Muscle layer of colon (tissue), 2 donors: ENCODE data around the gene ATG10.
"Not testable (repeated sequence)": the region's sequence is repeated elsewhere in the genome, so short reads cannot be mapped to it uniquely, and the experiment has no call there.

Source experiments
- H3K27ac ChIP-seq: one replicate; pipeline ENCODE4 v1.7.0; 2013; ENCODE audit warnings: low read depth, mild to moderate bottlenecking, low read length, moderate library complexity
- H3K27me3 ChIP-seq, 2 donors: one replicate each; pipeline ENCODE4 v1.7.0; 2013; ENCODE audit warnings: low read length in 2 of 2, mild to moderate bottlenecking in 2 of 2; ENCODE audit not compliant: insufficient read depth in 2 of 2, control insufficient read depth in 1 of 2
- H3K36me3 ChIP-seq: one replicate; pipeline ENCODE4 v1.7.0; 2013; ENCODE audit warnings: mild to moderate bottlenecking, low read length; ENCODE audit not compliant: insufficient read depth
- H3K4me1 ChIP-seq: one replicate; pipeline ENCODE4 v1.7.0; 2013; ENCODE audit warnings: mild to moderate bottlenecking, low read length; ENCODE audit not compliant: insufficient read depth
- H3K4me3 ChIP-seq, 2 donors: one replicate each; pipeline ENCODE4 v1.7.0; 2013; ENCODE audit warnings: low read length in 2 of 2, low read depth in 1 of 2, mild to moderate bottlenecking in 1 of 2, moderate library complexity in 1 of 2
- H3K9ac ChIP-seq: one replicate; pipeline ENCODE4 v1.7.0; 2013; ENCODE audit warnings: low read length
- H3K9me3 ChIP-seq: one replicate; pipeline ENCODE4 v1.7.0; 2013; ENCODE audit warnings: mild to moderate bottlenecking, low read length
- donor health status: abdominal sarcoma.
- donor health status: Adenocarcinoma of cecum.

The ATG10 gene

DNA sequence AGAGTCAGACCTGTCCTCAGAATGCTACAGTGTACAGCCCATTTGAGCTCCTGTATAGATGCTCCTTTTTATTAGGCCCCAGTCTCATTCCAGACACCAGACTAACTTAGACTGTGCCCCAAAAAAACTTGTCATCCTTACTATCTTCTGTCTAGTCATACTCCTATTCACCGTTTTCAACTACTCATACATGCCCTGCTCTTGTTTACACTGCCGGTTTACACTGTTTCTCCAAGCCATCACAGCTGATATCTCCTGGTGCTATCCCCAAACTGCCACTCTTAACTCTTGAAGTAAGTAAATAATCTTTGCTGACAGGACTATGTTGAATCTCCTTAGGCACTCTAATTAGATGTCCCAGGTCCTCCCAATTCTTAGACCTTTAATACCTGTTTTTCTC lies 13.7 kb upstream of the ATG10 start:
- H3K4me3 ChIP-seq, H3K9me3 ChIP-seq, H3K4me1 ChIP-seq, H3K36me3 ChIP-seq, H3K27ac ChIP-seq, H3K9ac ChIP-seq, H3K27me3 ChIP-seq: not testable (repeated sequence)

DNA sequence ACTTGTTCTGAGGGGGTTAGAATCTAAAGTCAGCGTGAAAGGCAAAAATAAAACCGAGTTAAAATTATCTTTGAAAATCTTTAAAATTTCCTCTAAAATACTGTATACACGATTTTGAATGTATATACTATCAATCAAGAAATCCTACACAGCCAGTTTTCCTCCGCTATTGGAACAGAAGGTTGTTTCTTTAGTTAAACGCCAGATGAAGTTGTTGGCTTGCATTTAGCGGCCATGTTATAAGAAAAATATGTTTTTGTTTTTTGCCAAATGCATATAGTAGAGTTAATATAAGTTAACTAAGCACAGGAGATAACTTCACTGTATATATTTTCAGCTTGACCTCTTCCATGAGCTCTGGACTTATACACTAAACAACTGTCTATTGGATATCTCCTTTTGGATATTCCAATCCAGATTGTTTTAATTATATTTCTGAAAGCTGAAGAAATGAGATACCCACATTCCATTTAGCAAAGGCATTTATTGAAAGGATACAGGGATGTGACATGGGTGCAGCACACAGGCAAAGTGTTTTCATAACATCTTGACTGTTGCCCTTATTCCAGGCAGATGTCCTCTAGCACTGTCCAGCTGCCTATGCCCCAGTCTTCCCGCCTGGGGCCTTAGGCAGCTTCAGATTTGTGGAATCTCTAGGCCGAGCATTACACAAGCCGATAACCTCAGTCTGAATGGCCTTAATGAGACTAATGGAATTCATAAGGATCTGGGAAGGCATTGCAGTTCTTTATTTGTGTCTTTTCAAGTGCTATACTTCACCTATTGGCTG lies 10.0 kb upstream of the ATG10 start:
- Histone ChIP-seq H3K4me1 (no peaks in the 10 kb centered on the region), H3K27me3 (no peaks in the 10 kb centered on the region), H3K36me3 (no peaks in the 10 kb centered on the region), H3K9me3 (no peaks in the 10 kb centered on the region), H3K27ac (no peak overlapping the region), H3K9ac (no peak overlapping the region), H3K4me3 (no peak overlapping the region)

DNA sequence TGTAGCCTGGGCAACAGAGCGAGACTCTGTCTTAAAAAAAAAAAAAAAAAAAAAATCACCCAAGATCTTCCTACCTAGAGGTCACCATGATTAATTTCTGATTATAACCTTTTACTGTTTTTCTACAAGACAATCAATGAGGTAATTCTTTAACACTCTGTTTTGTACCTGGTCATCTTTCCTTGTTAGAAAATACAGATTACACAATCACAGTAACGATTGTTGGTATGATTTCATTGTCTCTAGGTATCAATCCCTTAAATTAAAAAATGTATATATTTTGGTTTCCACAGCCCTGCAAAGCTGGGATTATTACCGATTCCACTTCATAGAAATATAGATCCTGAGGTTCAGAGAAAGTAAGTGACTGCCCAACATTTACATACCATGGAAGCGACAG lies 8.3 kb upstream of the ATG10 start:
- H3K9ac ChIP-seq = no peak overlapping the region
- no peak overlapping the region for H3K4me3 ChIP-seq
- H3K9me3 ChIP-seq = no peaks in the 10 kb centered on the region
- no peaks in the 10 kb centered on the region for H3K27me3 ChIP-seq
- H3K36me3 ChIP-seq = no peaks in the 10 kb centered on the region
- no peak overlapping the region for H3K27ac ChIP-seq
- H3K4me1 ChIP-seq = no peaks in the 10 kb centered on the region

DNA sequence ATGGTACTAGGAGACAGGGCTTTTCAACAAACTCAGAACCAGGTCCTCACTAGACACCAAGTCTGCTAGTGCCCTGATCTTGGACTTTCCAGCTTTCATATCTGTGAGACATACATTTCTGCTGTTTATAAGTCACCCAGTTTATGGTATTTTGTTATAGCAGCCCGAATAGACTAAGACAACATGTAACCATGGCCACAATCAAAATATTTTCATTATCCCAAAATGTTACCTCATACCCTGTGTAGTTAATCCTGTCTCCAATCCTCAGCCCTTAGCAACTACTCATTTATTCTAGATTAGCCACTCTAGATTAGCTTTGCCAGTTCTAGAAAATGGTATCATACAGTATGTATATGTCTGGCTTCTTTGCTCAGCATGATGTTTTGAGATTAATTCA lies 6.3 kb upstream of the ATG10 start:
- H3K4me3 ChIP-seq = no peak overlapping the region
- no peaks in the 10 kb centered on the region for H3K4me1 ChIP-seq
- no peaks in the 10 kb centered on the region for H3K27me3 ChIP-seq
- no peaks in the 10 kb centered on the region for H3K9me3 ChIP-seq
- H3K36me3 ChIP-seq = no peaks in the 10 kb centered on the region
- no peak overlapping the region for H3K9ac ChIP-seq
- H3K27ac ChIP-seq = no peak overlapping the region

DNA sequence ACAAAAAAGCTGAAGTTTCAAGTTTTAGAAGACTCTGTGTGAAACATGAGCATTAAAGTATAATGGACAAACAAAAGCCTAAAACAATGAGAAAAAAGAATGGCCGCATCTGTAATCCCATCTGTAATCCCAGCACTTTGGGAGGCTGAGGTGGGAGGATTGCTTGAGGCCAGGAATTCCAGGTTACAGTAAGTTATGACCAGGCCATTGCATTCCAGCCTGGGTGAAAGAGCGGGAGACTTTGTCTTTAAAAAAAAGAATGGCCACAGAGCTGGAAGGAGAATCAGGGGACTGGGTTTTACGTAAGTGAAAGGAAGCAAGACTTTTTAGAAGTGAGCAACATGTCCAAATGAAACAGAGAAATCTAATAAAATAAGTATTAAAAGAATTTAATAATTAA lies 2.6 kb upstream of the ATG10 start:
- Histone ChIP-seq H3K9me3 (no peaks in the 10 kb centered on the region), H3K27ac (no peak overlapping the region), H3K4me1 (peaks cover 11% of the 10 kb centered on the region), H3K9ac (no peak overlapping the region), H3K27me3 (no peaks in the 10 kb centered on the region), H3K36me3 (no peaks in the 10 kb centered on the region), H3K4me3 (no peak overlapping the region)

DNA sequence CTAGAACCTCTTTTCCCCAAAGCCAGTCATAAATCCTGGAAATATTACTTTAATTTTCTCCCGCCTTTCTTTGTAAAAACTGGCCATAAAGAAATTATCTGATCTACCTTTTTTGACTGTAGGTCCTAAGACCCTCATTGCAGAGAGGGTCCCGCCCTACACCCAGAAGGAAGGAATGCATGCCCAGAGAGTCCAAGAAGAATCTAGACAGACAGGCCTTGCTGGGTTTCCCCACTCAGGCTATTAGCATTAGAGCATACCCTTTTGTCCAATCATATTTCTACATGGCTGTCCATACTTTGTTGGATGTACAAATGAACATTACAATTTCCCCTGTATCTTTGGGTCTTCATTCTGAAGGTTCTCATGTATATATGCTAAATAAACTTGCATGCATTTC lies 1.9 kb upstream of the ATG10 start:
- H3K27me3 ChIP-seq = no peaks in the 10 kb centered on the region
- H3K4me1 ChIP-seq = peaks cover 11% of the 10 kb centered on the region
- no peaks in the 10 kb centered on the region for H3K9me3 ChIP-seq
- no peak overlapping the region for H3K9ac ChIP-seq
- no peak overlapping the region for H3K4me3 ChIP-seq
- H3K27ac ChIP-seq = no peak overlapping the region
- no peaks in the 10 kb centered on the region for H3K36me3 ChIP-seq

DNA sequence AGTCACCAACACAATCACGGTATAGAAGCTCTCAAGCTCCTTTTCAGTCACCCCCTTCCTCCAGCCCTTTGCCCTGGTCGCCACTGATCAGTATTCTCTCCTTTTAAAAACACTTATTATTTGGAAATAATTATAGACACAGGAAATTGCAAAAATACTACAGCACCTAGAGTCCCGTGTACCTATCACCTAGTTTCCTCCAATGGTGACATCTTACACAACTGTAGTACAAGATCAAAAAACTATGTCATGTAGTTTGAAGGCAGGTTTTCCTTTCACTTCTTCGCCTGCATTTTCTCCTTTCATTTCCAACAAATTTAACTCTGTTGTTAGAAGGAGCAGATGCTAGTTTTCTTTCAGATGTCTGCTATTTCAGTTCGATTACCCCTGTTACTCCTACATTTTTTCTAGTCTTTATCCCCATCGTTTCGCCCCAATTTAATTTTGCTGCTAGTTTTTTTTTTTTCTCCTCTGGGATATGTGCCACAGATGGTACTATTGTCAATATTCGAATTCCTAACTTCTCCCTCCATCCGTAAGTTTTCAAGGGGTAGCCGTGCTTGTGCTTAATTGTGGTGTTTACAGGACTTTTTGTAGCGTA lies 612 bp upstream of the ATG10 start:
- Histone ChIP-seq H3K9ac (peak overlapping the region; percentile 97), H3K4me1 (peaks cover 11% of the 10 kb centered on the region), H3K9me3 (no peaks in the 10 kb centered on the region), H3K27me3 (no peaks in the 10 kb centered on the region), H3K27ac (peak overlapping the region; percentile 99), H3K36me3 (no peaks in the 10 kb centered on the region), H3K4me3 (peak overlapping the region; percentile 48 to 96)

DNA sequence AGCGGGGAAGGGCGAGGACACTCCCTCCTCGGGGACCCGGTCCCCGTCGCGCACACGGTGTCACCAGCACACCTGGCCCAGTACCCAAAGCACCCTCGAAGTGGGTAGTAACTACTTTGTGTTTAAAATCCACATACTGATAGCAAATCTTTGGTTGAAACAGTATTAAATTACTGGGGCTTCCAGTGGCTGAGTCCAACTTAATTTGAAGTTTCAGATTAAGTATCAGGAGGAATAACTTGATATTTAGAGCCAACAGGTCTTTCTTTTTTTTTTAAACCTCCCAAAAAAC lies 615 bp downstream of the ATG10 start:
- Histone ChIP-seq H3K27ac (peak overlapping the region; percentile 99), H3K4me1 (peaks cover 11% of the 10 kb centered on the region), H3K9ac (peak overlapping the region; percentile 95), H3K4me3 (peak overlapping the region; percentile 48 to 96), H3K9me3 (no peaks in the 10 kb centered on the region), H3K36me3 (no peaks in the 10 kb centered on the region), H3K27me3 (no peaks in the 10 kb centered on the region)

DNA sequence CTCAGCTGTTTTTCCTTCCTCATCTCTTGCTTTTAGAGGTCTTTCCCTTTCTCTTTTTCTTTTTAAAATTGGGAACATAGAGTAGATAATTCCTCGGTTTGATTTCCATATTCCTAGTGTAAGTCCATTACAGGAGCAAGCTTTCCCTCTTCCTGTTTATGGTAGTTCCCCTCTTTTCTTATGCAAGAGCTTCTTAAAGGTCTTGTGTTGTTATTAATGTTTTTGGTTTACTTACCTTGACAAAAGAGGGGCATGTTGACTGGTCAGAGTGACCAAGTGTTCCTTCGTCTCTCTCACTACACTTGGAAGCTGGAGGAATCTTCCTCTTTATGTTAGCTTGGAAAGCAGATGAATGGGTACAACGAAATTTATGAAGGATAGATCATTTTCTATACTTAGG lies 8.3 kb downstream of the ATG10 start:
- Histone ChIP-seq H3K9me3 (no peaks in the 10 kb centered on the region), H3K27ac (no peak overlapping the region), H3K36me3 (no peaks in the 10 kb centered on the region)

DNA sequence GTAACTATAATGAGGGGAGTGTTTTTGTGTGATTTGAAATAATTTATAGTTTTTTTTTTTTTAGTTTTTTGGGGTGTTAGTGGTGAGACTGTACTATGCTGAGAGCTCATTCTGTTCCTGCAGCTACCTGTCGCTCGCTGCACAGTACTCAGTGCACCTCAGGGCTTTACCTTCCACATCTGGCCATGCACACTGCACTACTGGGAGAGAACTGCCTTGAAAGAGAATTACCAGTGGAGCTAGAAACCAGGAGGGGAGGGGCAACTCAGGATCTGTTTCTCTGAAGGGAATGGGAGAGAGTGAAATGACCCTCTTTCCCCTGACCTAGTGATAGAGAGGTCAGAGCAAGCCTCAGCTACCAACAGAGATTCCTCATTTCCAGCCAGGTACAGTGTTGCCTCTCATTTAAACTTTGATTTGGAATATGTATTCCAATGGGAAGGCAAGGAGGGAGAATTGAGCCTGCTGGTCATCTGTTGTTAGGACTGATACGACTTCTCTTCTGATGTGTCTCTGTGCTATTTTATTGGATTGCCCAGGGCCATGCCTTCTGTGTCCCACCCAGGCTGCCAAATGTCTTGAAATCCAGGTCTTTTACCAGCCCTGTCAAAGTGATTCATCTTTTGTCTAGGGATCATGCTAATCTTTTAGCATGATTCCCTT lies 8.9 kb downstream of the ATG10 start:
- Histone ChIP-seq H3K4me1 (no peaks in the 10 kb centered on the region), H3K9me3 (no peaks in the 10 kb centered on the region), H3K27me3 (no peaks in the 10 kb centered on the region), H3K4me3 (no peak overlapping the region), H3K36me3 (no peaks in the 10 kb centered on the region), H3K27ac (no peak overlapping the region), H3K9ac (no peak overlapping the region)

More for the DNA sequence above, 8.3 kb downstream of the ATG10 start:
- Histone ChIP-seq H3K27me3 (no peaks in the 10 kb centered on the region), H3K9ac (no peak overlapping the region), H3K4me3 (no peak overlapping the region), H3K4me1 (no peaks in the 10 kb centered on the region)

DNA sequence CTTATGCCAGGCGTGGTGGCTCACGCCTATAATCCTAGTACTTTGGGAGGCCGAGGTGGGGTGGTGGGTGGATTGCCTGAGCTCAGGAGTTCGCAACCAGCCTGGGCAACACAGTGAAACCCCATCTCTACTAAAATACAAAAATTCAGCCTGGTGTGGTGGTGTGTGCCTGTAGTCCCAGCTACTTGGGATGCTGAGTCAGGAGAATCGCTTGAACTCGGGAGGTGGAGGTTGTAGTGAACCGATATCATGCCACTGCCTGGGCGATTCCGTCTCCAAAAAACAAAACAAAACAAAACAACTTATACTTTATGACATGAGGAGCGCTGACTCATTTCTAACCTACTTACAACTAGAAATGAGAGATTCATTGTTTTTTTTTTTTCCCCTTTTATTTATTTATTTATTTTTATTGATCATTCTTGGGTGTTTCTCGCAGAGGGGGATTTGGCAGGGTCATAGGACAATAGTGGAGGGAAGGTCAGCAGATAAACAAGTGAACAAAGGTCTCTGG lies 10.4 kb downstream of the ATG10 start:
- H3K4me1 ChIP-seq, H3K4me3 ChIP-seq, H3K9me3 ChIP-seq: not testable (repeated sequence)

More for the DNA sequence above, 10.4 kb downstream of the ATG10 start:
- H3K9ac ChIP-seq, H3K36me3 ChIP-seq, H3K27ac ChIP-seq, H3K27me3 ChIP-seq: not testable (repeated sequence)
